ENCODE data around the gene C17orf100.
"Not testable (repeated sequence)": the region's sequence is repeated elsewhere in the genome, so short reads cannot be mapped to it uniquely, and the experiment has no call there.

The C17orf100 gene

DNA sequence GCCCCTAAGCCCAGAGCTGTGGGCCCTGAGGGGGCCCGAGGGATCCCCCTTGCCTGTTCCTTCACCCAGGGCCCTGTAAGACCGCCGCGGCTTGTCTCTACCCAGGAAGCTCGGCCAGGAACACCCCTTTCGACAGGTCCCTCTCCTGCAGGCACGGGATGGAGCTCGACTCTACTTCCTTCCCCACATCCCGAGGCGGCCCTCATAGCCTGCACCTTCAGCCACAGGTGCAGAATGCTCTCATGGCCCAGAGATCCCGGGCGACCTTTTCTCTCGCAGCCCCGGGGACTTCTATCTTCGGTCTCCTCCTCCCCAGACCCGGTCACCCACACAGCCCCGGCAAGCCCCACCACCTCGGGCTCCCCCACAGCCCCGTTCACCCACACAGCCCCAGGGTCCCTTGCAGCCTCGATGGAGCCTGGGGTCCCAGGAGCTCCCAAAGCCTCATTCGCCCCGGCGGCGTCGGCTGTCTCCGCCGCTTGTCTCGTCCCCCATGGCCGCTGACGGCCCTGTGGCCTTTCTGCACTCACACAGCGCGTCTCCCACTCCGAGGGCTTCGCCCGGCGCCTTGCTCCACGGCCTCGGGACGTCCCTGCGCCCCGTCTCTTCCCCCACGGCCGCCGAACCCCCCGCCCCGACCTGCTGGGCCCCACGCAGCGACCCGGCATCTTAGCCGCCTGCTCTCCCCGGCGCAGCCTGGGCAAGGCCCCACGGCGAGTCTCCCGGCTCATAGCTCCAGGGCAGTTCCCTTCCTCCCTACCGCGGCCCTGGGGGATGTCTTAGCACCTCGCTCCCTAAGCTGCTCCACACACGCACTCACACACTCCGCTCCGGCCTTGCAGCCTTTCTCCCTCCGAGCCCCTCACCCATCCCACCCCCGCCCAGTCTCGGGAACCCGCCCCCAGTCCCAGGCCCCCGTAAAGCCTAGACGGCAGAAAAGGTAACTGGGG, 11.7 kb upstream of the C17orf100 start:
- peak overlapping the region; percentile 93 for H3K4me3 ChIP-seq (ENCODE audit: low read length)
- DNase-seq (ENCODE audit: low read depth, low spot score): no peak

DNA sequence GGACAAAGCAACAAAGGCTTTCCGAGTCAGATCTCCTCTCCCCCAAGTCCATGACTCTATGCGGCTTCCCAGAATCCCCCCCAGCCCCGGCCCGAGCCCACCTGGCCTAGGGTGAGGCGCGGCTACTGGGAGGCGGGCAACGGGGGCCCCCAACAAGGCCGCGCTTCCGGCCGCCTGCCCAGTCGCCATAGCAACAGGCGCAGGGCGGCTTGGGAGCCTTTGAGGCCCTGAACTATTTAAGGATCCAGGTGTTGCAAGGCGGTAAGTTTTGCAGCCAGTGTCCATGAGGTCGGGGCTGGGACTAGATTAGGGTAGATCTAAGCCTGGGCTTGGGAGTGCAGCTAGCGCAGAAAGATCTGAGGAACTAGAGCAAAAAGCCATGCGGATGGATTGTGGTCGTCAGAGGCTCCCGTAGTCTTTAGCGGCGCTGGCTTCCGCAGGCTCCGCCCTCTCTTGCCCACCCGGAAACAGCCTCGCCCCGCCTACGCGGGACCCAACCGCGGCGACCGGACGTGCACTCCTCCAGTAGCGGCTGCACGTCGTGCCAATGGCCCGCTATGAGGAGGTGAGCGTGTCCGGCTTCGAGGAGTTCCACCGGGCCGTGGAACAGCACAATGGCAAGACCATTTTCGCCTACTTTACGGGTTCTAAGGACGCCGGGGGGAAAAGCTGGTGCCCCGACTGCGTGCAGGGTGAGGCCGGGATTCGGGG, 10.9 kb upstream of the C17orf100 start, which contains the start of the genes KIAA0753 and TXNDC17:
TSS of gene KIAA0753 (minus strand) at position 176 of the 711 bp plus-strand sequence. CDS start 5,608 bp downstream, outside the sequence.
TSS of gene TXNDC17 (plus strand) at position 525 of the 711 bp plus-strand sequence. CDS start at position 548, 23 bp downstream.
- DNase-seq (ENCODE audit: low read depth, low spot score): peak; percentile 85
- H3K4me3 ChIP-seq (ENCODE audit: low read length): peak within 1 kb of the TSS; percentile 93

DNA sequence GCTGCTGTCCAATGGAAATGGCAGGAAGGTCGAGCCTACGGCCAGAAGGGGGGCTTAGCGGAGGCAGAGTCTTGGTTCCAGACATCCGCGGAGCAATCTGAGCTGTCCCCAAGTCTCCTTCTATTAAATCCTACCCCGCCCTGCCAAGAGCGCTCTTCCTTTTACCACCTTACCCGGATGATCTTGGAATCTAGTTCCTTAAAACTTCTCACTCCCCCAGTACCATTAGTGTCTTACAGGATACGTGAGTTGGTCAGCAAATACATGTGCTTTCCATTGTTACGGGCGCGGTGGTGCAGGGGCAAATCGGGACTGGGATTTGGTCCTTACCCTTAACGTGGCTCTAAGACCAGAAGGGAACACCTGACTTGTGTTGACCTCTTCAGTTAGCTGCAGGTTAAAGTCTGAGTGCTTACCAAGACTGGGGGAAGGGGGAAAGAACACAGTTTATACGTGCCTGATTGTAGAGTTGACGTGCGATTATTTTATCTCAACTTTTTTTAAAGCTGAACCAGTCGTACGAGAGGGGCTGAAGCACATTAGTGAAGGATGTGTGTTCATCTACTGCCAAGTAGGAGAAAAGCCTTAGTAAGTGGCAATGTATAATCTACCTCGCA, 10.2 kb upstream of the C17orf100 start:
- peak; percentile 23 for DNase-seq (ENCODE audit: low read depth, low spot score)
- H3K4me3 ChIP-seq (ENCODE audit: low read length): peak overlapping the region; percentile 93

DNA sequence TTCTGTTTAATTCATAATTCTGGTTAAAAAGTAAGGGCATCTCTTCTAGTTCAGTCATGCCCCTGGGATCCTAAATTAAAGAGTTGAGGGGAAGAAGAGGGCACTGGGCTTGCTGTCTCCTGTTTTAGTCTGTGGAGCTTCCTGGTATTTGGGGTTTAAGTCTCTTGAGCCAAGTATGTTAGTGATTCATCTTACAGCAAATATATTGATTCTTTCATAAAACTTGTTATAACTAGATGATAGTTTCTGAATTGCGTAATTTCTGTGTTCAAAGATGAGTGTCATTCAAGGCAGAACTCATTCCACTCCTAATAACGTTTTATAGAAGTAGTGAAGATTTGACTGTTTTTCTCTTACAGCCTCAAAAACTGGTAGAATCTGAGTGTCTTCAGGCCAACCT, 9.0 kb upstream of the C17orf100 start:
- no peak overlapping the region for H3K4me3 ChIP-seq (ENCODE audit: low read length)
- no peak for DNase-seq (ENCODE audit: low read depth, low spot score)

DNA sequence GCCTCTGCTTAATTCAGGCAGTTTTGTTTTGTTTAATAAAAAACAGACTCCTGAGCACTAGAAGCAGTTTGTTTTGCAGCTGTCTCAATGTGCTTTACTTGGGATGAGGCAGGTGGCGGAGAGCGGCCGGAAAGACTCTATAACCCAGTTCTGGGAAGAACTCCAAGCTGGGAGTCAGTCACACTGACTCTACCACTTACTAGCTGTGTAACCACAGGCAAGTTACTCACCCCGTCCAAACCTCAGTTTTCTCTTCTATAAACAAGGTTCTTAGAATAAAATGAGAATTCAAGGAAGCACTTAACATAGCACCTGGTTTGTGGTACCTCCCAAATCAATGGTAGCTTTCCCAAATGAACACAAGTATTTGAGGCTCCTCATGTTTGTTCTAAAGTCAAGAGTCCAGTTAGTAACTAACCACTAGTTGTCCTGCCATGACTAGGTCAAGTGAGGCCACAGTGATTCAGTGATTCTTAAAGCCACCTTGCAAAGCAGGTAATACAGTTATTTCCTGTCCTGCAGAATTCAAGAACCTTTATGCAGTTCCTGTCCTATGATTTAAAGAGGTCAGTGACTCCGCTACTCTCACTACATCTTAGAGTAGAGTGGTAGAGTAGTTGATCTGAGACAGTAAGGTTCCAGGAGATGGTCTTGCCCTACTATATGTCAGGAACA, 8.0 kb upstream of the C17orf100 start:
- no peak for DNase-seq (ENCODE audit: low read depth, low spot score)
- no peak overlapping the region for H3K4me3 ChIP-seq (ENCODE audit: low read length)

DNA sequence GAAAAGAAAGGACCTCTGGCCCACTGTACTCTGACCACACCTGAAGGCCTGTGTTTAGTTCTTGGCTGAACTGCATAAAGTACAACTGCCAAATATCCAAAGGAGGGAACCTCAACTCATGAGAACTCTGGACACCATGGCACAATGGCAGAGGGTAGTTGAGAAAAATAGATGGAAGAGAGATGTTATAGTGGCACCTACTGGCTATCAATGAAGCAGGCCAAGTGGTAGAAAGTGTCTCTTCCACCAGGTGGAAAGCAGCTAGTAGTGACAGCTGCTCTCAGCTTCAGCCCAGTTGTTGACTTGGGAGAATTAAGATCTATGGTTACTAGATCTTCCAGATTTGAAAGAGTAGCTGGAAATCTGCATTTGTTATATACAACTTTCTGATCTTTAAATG, 3.4 kb upstream of the C17orf100 start:
- H3K4me3 ChIP-seq (ENCODE audit: low read length): no peak overlapping the region
- DNase-seq (ENCODE audit: low read depth, low spot score): no peak

DNA sequence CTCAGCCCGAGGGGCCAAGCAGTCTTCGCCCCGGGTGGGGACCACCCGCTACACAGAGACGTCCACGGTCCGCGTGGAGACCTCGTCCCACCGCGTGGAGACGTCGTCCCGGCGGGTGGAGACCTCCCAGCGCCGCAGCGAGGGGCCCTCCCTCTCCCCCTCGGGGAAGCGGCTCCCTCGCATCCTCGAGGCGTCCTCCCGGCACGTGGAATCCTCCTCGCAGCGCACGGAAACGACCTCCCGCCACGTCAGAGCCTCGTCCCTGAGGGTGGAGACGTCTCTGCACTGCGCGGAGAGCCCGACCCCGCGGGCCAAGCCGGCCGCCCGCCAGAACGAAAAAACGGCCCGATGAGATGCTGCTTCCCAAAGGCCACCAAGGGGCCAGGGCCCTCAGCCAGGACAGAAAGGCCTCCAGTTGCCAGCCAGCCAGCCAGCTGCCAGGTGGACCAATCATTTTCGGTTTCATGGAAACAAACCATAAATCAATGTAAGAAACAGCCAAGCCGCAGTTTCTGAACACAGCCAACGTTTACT, 424 bp downstream of the C17orf100 start:
- no peak for DNase-seq (ENCODE audit: low read depth, low spot score)

DNA sequence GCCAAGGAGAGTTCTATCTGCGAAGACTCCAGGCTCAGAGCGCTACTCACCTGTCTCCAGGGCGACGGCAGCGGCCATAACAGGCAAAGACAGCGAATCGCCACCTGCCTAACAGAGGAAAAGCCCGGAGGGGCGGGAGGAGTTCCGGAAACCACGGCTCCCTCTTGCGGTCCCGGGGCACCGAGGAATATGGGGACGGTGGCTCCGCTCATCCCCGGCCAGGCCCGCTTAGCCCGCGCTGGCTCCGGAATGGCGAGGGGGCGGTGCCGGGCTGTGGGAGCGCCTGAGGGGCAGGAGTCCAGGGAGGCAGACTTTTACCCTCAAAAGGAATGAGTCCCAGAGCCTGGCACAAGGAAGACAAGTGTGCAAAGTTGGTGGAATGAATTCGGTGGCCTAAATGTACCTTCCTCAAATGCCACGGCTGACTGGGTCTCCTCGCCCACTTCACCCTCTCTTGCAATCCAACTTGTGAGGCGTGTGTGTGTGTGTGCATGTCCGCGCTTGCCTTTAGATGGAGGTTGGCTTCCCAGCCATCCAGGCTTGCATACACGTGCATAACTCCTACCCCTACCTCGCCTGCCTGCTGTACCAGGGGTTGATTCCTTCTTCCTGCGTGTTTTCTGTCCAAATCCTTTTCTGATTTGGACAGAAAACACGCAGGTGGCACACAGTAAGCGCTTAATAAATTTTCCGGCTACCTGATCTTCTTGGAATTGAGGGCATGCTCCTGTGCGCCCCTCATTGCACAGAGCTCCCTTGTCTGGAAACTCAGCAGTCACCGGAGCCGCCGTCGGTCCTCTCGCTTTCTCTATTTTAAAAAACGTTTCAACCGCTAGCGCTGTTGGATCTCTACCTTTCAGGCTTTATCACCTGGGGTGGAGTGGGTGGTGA, 3.5 kb downstream of the C17orf100 start:
- H3K4me3 ChIP-seq (ENCODE audit: low read length): no peak overlapping the region
- DNase-seq (ENCODE audit: low read depth, low spot score): no peak

More for the DNA sequence above, 424 bp downstream of the C17orf100 start:
- H3K4me3 ChIP-seq (ENCODE audit: low read length): peak overlapping the region; percentile 99

DNA sequence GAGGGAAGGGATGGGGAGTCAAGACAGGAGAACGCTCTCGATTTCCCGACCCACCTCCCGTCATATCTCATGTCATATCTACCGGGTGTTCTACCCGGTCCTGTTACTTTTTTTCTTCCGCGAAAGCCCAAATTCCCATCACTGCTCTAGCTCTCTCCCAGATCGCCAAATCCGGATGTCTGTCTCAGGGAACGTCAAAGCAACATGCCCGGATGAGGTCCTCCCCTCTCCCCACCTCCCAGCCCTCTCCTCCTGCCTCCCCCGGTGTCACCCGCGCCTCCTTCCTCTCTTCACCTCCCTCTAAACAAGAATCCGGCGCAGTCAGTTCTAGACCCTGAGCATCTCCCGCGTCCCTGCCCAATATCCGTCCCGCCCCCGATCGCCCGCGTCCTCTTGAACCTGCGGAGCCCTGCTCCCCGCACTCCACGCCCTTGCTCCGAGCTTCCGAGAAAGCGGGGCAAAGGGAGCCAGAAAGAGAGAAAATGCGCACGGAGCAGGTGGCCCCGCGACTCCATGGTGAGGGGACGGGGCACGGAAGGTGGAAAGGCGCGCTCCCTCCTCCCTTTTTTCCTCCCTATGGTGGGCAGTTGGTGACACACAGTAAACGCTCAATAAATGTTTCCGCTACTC, 4.3 kb downstream of the C17orf100 start:
- not testable (repeated sequence) for H3K4me3 ChIP-seq (ENCODE audit: low read length)

DNA sequence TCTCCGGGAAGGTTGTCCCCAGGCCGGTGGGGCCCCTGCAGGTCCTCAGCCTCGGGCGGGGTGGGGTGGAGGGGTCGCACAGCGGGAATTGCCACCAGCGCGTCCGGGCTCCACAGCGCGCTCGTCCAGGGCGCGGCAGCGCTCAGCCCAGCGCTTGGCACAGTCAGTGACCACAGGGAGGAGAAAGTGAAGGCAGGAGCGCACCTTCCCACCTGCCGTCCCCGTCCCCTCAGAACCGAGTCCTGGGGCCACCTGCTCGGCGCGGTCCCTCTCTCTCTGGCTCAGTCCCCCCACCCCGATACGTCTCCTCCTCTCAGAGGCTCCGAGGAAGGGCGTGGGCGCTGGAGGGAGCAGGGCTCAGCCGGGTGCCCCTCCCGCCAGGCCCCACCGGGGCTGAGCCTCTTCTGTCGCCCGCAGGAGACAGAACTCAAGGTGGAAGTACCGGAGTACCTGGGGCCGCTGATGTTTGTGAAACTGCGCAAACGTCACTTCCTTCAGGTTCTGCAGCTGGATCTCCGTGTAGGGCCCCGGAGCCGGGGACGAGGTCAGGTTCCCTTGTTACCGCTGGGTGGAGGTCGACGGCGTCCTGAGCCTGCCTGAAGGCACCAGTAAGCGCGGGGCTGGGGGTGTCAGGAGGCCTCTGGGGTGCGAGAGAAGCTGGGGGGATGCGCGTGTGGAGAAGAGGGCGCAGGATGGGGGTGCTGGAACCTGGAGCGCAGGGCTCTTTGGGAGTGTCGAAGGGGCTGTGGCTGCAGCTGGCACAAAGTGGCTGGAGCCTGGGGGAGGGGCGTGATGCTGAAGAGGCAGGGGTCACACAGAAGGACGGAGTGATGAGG, 5.5 kb downstream of the C17orf100 start:
- peak overlapping the region; percentile 62 for H3K4me3 ChIP-seq (ENCODE audit: low read length)

More for the DNA sequence above, 4.3 kb downstream of the C17orf100 start:
- DNase-seq (ENCODE audit: low read depth, low spot score): not testable (repeated sequence)

DNA sequence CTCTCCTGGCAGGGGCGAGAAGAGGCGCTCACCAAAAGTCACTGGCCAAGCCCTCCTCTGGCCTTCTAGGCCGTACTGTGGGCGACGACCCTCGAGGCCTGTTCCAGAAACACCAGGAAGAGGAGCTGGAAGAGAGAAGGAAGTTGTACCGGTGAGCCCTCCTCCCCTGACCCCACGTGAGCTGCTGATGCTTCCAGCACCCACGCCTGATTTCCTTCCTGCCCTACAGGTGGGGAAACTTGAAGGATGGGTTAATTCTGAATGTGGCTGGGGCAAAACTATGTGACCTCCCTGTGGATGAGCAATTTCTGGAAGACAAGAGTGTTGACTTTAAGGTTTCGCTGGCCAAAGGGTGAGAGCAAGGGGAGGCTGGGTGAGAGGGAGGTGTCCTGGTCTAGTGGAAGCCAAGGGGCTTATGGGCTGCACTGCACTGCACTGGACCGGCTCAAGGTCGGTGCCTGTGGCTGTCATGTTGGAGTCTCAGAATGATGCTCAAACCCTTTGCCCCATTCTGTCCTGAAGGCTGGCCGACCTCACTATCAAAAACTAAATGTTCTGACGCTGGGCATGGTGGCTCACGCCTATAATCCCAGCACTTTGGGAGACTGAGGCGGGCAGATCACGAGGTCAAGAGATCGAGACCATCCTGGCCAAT, 6.2 kb downstream of the C17orf100 start:
- peak overlapping the region; percentile 62 for H3K4me3 ChIP-seq (ENCODE audit: low read length)
- DNase-seq (ENCODE audit: low read depth, low spot score): no peak

More for the DNA sequence above, 5.5 kb downstream of the C17orf100 start:
- peak; percentile 40 for DNase-seq (ENCODE audit: low read depth, low spot score)

DNA sequence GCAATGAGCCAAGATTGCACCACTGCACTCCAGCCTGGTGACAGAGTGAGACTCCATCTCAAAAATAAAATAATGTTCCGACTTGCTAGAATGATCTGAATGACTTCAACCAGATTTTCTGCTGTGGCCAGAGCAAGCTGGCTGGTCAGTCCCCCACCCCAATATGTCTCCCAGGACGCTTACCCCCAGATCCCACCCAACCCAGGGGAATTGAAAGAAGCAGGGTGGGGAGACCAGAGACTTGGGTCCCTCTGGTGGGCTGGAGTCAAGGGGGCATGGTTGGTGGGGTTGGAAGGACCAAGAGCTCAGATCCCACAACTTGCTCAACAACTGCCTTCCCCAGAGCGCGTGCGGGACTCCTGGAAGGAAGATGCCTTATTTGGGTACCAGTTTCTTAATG, 6.8 kb downstream of the C17orf100 start:
- DNase-seq (ENCODE audit: low read depth, low spot score); H3K4me3 ChIP-seq (ENCODE audit: low read length): not testable (repeated sequence)

DNA sequence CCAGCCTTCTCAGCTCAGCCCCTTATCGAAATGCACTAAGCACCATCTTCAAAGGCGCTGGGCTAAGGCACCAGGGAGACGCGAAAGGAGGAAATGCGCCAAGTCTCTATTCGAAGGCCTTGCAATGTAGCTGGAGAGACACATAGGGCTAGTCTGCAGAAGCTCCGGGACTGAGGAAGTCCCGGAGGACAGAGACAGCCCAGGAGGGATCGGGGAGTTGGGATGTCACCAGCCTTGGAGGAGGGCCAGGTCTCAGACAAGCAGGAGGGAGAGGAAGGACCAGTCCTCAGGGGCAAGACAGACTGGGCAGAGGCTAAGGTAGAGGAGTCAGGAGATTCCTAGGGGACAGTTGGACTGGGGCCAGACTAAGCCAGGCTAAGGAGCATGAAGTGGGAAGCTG, 8.5 kb downstream of the C17orf100 start:
- no peak for DNase-seq (ENCODE audit: low read depth, low spot score)
- H3K4me3 ChIP-seq (ENCODE audit: low read length): no peak overlapping the region

DNA sequence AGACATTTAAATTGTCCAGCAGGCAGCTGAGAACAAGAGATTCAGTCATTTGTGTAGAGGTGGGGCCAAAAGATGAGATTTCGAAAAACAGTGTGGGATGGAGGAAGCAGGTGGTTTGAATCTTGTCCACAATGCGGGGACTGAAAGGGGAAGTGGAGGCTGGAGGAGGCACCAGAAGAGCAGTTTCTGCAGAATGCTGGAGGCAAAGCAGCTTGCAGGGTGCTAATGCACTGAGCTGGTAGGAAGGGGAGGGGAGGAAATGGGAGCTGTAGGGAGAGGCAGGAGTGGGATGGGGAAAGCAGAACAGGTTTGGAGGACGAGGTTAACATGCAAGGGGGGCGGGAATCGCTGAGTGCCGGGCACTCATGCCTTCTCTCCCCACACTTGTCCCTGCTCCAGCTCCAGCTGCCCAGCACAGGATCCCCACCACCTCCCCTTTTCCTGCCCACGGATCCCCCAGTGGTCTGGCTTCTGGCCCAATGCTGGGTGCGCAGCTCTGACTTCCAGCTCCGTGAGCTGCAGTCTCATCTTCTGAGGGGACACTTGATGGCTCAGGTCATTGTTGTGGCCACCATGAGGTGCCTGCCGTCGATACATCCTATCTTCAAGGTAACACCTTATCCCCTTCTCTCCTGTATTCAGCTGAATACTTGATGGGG, 9.4 kb downstream of the C17orf100 start:
- DNase-seq (ENCODE audit: low read depth, low spot score): no peak

DNA sequence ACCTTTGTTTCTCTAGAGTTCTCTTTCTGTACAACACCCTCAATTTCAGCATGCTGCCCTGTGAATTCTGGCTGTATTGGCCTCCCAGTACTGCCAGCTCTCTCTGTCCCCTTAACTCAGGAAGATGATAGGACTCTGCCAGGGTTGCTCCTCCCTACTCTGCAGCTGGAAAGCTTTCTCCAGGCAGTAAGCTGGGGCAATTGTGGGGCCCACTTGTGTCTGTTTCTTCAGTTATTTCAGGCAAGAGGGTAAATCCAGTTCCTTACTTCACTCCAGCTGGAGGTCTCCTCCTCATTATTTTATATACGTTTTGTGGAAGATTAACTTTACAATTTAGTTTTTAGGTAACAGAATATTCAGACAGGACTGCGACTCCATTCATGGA, 9.9 kb downstream of the C17orf100 start:
- H3K4me3 ChIP-seq (ENCODE audit: low read length): no peak overlapping the region
- DNase-seq (ENCODE audit: low read depth, low spot score): no peak

More for the DNA sequence above, 9.4 kb downstream of the C17orf100 start:
- no peak overlapping the region for H3K4me3 ChIP-seq (ENCODE audit: low read length)
